CD8-positive, alpha-beta memory T cell (primary cell): ENCODE measurements around the gene ZNF320. TPM values are rescaled to one million over a fixed set of nuclear protein-coding genes. Genes with fewer than 3 reads are reported as not detected.
"Not testable (repeated sequence)": the region's sequence is repeated elsewhere in the genome, so short reads cannot be mapped to it uniquely, and the experiment has no call there.

Source experiments
- CTCF ChIA-PET: fragments of 350-600 bp; sonication (Branson Sonifier 250); formaldehyde crosslinking; loops from one replicate; lab custom pipeline; 2021; ENCODE audit warnings: antibody characterized with exemption; lab: Charles Lee
- POLR2A ChIA-PET: fragments of 350-600 bp; sonication (Branson Sonifier 250); formaldehyde crosslinking; loops from one replicate; lab custom pipeline; 2021; ENCODE audit warnings: antibody characterized with exemption; lab: Charles Lee
- DNase-seq, 5 donors: peaks; one replicate each; pipeline versions ENCODE4 v3.0.0 to v3.0.0-alpha.2; 2020 to 2022; ENCODE audit warnings: mixed read lengths in 1 of 5
- H3K27ac ChIP-seq: one replicate; pipeline ENCODE4 v1.7.0; 2013; ENCODE audit warnings: low read depth, mild to moderate bottlenecking, low read length, moderate library complexity
- H3K27me3 ChIP-seq: 2 replicates; pipeline ENCODE4 v1.7.0; 2013; ENCODE audit warnings: low read length, mild to moderate bottlenecking; ENCODE audit not compliant: insufficient read depth, poor library complexity, severe bottlenecking
- H3K36me3 ChIP-seq: 2 replicates; pipeline ENCODE4 v1.7.0; 2013; ENCODE audit warnings: mild to moderate bottlenecking, low read length, moderate library complexity; ENCODE audit not compliant: insufficient read depth
- H3K4me1 ChIP-seq: 2 replicates; pipeline ENCODE4 v1.7.0; 2013; ENCODE audit warnings: mild to moderate bottlenecking, low read length, moderate library complexity; ENCODE audit not compliant: insufficient read depth
- H3K4me3 ChIP-seq: 2 replicates; pipeline ENCODE4 v1.7.0; 2013; ENCODE audit warnings: mild to moderate bottlenecking, low read length
- H3K9me3 ChIP-seq: 2 replicates; pipeline ENCODE4 v1.7.0; 2013; ENCODE audit warnings: mild to moderate bottlenecking, low read length
- H3K27ac Mint-ChIP-seq, 8 donors: one replicate each; pipeline ENCODE4 v1.8.0; 2020 to 2021; ENCODE audit warnings: mixed read lengths in 8 of 8, mild to moderate bottlenecking in 6 of 8, inconsistent platforms in 3 of 8, moderate library complexity in 3 of 8
- H3K27me3 Mint-ChIP-seq, 2 donors: one replicate each; pipeline ENCODE4 v1.8.0; 2020 to 2021; ENCODE audit warnings: mixed read lengths in 2 of 2, mild to moderate bottlenecking in 1 of 2, moderate library complexity in 1 of 2
- H3K36me3 Mint-ChIP-seq, 3 donors: one replicate each; pipeline ENCODE4 v1.8.0; 2020 to 2021; ENCODE audit warnings: mixed read lengths in 3 of 3, inconsistent platforms in 1 of 3, mild to moderate bottlenecking in 1 of 3
- H3K4me1 Mint-ChIP-seq, 3 donors: one replicate each; pipeline ENCODE4 v1.8.0; 2020 to 2021; ENCODE audit warnings: mixed read lengths in 3 of 3, inconsistent platforms in 1 of 3, mild to moderate bottlenecking in 1 of 3
- H3K4me3 Mint-ChIP-seq, 7 donors: one replicate each; pipeline ENCODE4 v1.8.0; 2020 to 2021; ENCODE audit warnings: mixed read lengths in 7 of 7, mild to moderate bottlenecking in 6 of 7, moderate library complexity in 4 of 7, inconsistent platforms in 2 of 7
- H3K9me3 Mint-ChIP-seq, 5 donors: one replicate each; pipeline ENCODE4 v1.8.0; 2020 to 2022; ENCODE audit warnings: mixed read lengths in 5 of 5, mild to moderate bottlenecking in 3 of 5, moderate library complexity in 2 of 5, inconsistent platforms in 1 of 5
- polyA plus RNA-seq: library from polyadenylated mRNA; unstranded; fragments of 300-500 nt; fragmentation: Illumina TruSeq; gene quantifications from one replicate; pipeline ENCODE4 v1.2.3, GENCODE V29; 2021
- total RNA-seq, 2 experiments: library from RNA; stranded (reverse); gene quantifications; one replicate each; pipeline ENCODE4 v1.2.3, GENCODE V29; 2021

The ZNF320 gene
- total and polyA plus RNA-seq, 3 experiments from 2014 or later: 6.8 to 9.9 (median 7.8) TPM

DNA sequence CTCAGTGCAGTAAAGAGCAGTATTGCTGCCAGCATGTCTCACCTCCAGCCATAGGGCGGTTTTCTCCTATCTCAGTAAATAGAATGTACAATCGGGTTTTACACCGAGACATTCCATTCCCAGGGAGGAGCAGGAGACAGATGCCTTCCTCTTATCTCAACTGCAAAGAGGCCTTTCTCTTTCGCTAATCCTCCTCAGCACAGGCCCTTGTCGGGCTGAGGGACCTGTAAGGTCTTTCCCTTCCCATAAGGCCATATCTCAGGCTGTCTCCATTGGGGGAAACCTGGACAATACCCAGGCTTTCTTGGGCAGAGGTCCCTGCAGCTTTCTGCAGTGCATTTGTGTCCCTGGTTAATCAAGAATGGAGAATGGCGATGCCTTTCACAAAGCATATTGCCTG lies 24.4 kb downstream of the ZNF320 start:
- H3K27me3 Mint-ChIP-seq, H3K9me3 ChIP-seq, H3K27ac ChIP-seq, H3K4me1 ChIP-seq, H3K36me3 ChIP-seq, H3K4me3 Mint-ChIP-seq, H3K4me3 ChIP-seq, H3K27me3 ChIP-seq, CTCF ChIA-PET, POLR2A ChIA-PET, DNase-seq, H3K4me1 Mint-ChIP-seq: not testable (repeated sequence)
- Mint-ChIP-seq H3K9me3 (peaks cover 17 to 40% (median 26%) of the 10 kb centered on the region in 5 donors), H3K36me3 (peaks cover 3 to 45% (median 5%) of the 10 kb centered on the region in 3 donors), H3K27ac (peak overlapping the region in 1 of 8 donors; percentile 29)

DNA sequence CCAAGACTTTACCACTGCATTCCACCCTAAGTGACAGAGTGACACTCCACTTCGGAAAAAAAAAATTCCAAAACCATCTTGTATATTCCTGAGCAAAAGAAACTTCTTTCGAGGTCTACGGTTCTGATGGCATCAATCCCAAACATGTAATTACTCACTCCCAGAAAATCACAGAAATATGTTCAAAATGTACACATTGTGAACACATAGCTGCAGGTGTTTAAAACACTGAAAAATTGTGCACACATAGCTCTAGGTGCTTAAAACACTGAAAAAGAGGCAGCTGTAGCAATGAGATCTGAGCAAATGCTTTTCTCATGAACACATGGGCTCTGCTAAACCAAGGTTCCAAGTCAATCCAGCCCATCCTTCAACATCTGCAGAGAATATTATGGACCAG lies 26.0 kb downstream of the ZNF320 start:
- ChIA-PET CTCF (no interaction called here), POLR2A (no interaction called here)
- H3K36me3 ChIP-seq: no peaks in the 10 kb centered on the region
- H3K9me3 Mint-ChIP-seq: peaks cover 7 to 28% (median 13%) of the 10 kb centered on the region in 5 donors
- DNase-seq: no peak
- H3K27me3 Mint-ChIP-seq: peaks cover 0 to 2% of the 10 kb centered on the region in 2 donors
- peaks cover 0 to 37% (median 3%) of the 10 kb centered on the region in 3 donors for H3K36me3 Mint-ChIP-seq
- no peak overlapping the region for H3K4me3 Mint-ChIP-seq
- no peaks in the 10 kb centered on the region for H3K27me3 ChIP-seq
- no peak overlapping the region for H3K27ac Mint-ChIP-seq
- H3K4me1 Mint-ChIP-seq: no peaks in the 10 kb centered on the region
- no peak overlapping the region for H3K4me3 ChIP-seq
- H3K9me3 ChIP-seq: no peaks in the 10 kb centered on the region
- no peaks in the 10 kb centered on the region for H3K4me1 ChIP-seq
- no peak overlapping the region for H3K27ac ChIP-seq

DNA sequence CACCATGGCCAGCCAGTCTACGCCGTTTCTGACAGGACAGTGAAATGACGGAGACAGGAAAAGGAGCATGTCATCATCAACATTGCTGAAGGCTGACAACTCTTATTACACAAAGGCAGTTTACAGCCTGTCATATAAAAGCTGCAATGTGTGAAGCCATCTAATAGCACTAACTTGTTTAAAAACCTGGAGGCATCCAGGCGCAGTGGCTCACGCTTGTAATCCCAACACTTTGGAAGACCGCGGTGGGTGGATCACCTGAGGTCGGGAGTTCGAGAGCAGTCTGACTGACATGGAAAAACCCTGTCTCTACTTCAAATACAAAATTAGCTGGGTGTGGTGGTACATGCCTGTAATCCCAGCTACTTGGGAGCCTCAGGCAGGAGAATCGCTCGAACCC lies 29.4 kb downstream of the ZNF320 start:
- H3K4me1 Mint-ChIP-seq, POLR2A ChIA-PET, DNase-seq, H3K9me3 Mint-ChIP-seq, H3K27me3 ChIP-seq, H3K4me3 Mint-ChIP-seq, H3K4me3 ChIP-seq, H3K27ac ChIP-seq, H3K9me3 ChIP-seq, H3K36me3 ChIP-seq, CTCF ChIA-PET, H3K27me3 Mint-ChIP-seq, H3K4me1 ChIP-seq: not testable (repeated sequence)
- peak overlapping the region in 1 of 8 donors; percentile 48 for H3K27ac Mint-ChIP-seq
- peaks cover 0 to 14% (median 2%) of the 10 kb centered on the region in 3 donors for H3K36me3 Mint-ChIP-seq

DNA sequence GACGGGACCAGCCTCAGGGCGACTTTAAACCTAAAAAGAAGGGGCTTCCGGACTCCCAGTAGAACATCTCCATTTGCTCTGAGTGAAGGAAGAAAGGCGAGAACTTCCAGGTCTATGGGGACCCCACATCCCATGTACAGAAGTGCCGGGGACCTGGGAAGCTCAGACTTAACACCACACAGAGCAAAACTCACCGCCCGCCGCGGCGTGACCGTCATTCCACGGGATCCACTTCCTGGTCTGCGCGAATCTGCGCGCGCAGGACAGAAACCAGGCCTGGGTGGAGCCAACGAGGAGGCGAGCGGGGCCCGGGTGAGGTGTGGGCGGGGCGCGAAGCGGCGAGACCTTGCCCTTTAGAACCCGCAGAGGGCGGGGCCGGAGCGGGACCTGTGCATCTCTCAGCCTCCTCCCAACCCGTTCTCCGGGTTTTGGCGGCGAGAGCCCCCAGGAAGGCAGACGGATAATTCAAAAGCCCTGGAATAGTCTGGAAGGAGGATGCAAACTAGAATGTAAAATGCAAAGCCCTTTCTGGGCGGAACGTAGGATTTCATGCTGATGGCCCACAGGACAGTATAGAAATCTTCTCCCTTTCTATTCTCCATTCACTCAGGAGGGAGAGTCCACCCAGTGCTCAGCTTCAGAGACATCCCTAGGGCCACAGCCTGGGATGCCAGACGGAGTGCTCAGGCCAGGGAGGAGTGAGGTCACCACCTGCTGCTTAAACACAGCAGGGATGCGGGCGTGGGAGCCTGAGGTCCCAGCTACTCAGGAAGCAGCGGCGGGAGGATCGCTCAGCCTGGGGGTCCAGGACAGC lies 39.9 kb downstream of the ZNF320 start, which contains the start of gene ZNF468:
Gene ZNF468, minus strand, starts transcription at position 242 of the 814 bp plus-strand sequence. CDS start 3,347 bp downstream, outside the sequence.
- H3K9me3 ChIP-seq, POLR2A ChIA-PET, H3K27me3 Mint-ChIP-seq, CTCF ChIA-PET, H3K36me3 ChIP-seq, H3K9me3 Mint-ChIP-seq, H3K27me3 ChIP-seq, H3K4me1 ChIP-seq: not testable (repeated sequence)
- H3K4me1 Mint-ChIP-seq: peaks cover 26 to 40% (median 40%) of the 10 kb centered on the region in 3 donors
- peak within 1 kb of the TSS; percentile 92 to 97 (median 94) for H3K4me3 Mint-ChIP-seq
- Histone ChIP-seq H3K27ac (peak within 1 kb of the TSS; percentile 59), H3K4me3 (peak within 1 kb of the TSS; percentile 87)
- peak; percentile 63 to 83 (median 74) for DNase-seq
- peaks cover 9 to 33% (median 21%) of the 10 kb centered on the region in 3 donors for H3K36me3 Mint-ChIP-seq
- H3K27ac Mint-ChIP-seq: peak within 1 kb of the TSS; percentile 41 to 97 (median 94)

DNA sequence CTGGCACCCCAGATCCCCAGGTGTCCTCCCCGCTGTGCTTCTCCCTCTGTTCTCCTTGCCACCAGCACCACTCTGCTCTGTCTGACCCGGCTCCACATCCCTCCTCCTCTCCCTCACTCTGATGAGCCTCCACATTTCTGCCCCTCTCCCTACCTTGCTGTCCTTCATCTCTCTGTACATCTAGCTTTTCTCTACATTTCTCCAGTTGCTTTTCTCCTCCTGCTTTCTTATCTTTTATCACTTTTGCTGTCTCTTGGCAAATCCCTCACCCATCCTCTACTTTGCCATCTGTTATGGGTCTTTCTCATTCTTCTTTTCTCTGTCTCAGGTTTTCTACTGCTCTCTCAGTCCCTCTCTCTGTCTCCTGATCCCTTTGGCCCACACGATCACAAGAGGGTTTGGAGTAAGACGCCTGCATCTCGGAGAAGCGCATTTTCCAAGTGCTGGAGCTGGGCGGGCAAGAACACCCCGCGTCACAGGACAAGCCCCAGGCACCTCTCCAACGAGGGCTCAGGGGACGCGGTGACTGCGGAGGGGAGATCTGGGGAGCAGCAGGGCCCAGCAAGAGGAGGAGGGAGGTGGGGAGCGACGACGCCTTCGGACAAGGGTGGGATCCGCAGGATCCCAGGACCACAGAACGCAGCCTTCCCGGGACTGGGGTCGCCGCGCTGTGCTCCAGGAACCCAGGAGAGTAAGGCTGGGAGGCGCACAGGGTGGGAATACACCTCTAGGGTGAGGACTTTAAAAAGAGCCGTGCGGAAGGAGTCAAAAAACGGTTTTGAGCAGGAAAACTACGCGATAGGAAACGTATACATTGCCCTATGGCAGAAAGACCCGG lies 40.7 kb downstream of the ZNF320 start:
- H3K9me3 ChIP-seq, H3K9me3 Mint-ChIP-seq, POLR2A ChIA-PET, CTCF ChIA-PET, H3K36me3 ChIP-seq, H3K4me1 ChIP-seq, H3K27me3 Mint-ChIP-seq, H3K27me3 ChIP-seq: not testable (repeated sequence)
- H3K27ac ChIP-seq: peak overlapping the region; percentile 59
- Mint-ChIP-seq H3K27ac (peak overlapping the region; percentile 41 to 97 (median 94)), H3K4me3 (peak overlapping the region; percentile 92 to 97 (median 94)), H3K36me3 (peaks cover 12 to 38% (median 25%) of the 10 kb centered on the region in 3 donors), H3K4me1 (peaks cover 26 to 40% (median 40%) of the 10 kb centered on the region in 3 donors)
- peak overlapping the region; percentile 87 for H3K4me3 ChIP-seq
- peak in 1 of 5 donors; percentile 2 for DNase-seq

Other genes with a start within 250 kb of the ZNF320 start
- 10 to 100 TPM; 21.9 to 24.2 TPM for gene ZNF611, start 162.6 kb downstream of the ZNF320 start, total RNA-seq
- gene ZNF611, start 162.6 kb downstream of the ZNF320 start, polyA plus RNA-seq: 44.5 TPM
- 10 to 100 TPM; 20.8 to 22.4 TPM for gene ZNF600, start 110.8 kb downstream of the ZNF320 start, total RNA-seq
- gene ZNF600, start 110.8 kb downstream of the ZNF320 start, polyA plus RNA-seq: 28.1 TPM
- gene ZNF28, start 76.0 kb downstream of the ZNF320 start, total RNA-seq: 10 to 100 TPM; 19.8 to 23.7 TPM
- gene ZNF28, start 76.0 kb downstream of the ZNF320 start, polyA plus RNA-seq: 22.0 TPM
- 10 to 100 TPM; 14.7 to 15.8 TPM for gene ZNF468, start 40.0 kb downstream of the ZNF320 start, total RNA-seq
- 26.5 TPM for gene ZNF468, start 40.0 kb downstream of the ZNF320 start, polyA plus RNA-seq
- gene ZNF888, start 25.8 kb upstream of the ZNF320 start, total RNA-seq: 1 to 10 TPM; 3.9 to 4.4 TPM
- 2.5 TPM for gene ZNF888, start 25.8 kb upstream of the ZNF320 start, polyA plus RNA-seq
- 10 to 100 TPM; 10.6 to 11.0 TPM for gene ZNF816, start 65.2 kb upstream of the ZNF320 start, total RNA-seq
- gene ZNF816, start 65.2 kb upstream of the ZNF320 start, polyA plus RNA-seq: 17.1 TPM
- not detected for gene ERVV-1, start 116.3 kb upstream of the ZNF320 start, total RNA-seq
- not detected for gene ERVV-1, start 116.3 kb upstream of the ZNF320 start, polyA plus RNA-seq
- gene ERVV-2, start 147.1 kb upstream of the ZNF320 start, total RNA-seq: not detected
- not detected for gene ERVV-2, start 147.1 kb upstream of the ZNF320 start, polyA plus RNA-seq
- gene ZNF160, start 205.8 kb upstream of the ZNF320 start, total RNA-seq: 10 to 100 TPM; 20.9 to 22.3 TPM
- 23.8 TPM for gene ZNF160, start 205.8 kb upstream of the ZNF320 start, polyA plus RNA-seq
- under 1 TPM; 0.22 to 0.66 TPM for gene ZNF415, start 235.3 kb upstream of the ZNF320 start, total RNA-seq
- gene ZNF415, start 235.3 kb upstream of the ZNF320 start, polyA plus RNA-seq: 1.4 TPM